ENCODE data around the gene GRB7.

- TF ChIP-seq, protein P1, sequence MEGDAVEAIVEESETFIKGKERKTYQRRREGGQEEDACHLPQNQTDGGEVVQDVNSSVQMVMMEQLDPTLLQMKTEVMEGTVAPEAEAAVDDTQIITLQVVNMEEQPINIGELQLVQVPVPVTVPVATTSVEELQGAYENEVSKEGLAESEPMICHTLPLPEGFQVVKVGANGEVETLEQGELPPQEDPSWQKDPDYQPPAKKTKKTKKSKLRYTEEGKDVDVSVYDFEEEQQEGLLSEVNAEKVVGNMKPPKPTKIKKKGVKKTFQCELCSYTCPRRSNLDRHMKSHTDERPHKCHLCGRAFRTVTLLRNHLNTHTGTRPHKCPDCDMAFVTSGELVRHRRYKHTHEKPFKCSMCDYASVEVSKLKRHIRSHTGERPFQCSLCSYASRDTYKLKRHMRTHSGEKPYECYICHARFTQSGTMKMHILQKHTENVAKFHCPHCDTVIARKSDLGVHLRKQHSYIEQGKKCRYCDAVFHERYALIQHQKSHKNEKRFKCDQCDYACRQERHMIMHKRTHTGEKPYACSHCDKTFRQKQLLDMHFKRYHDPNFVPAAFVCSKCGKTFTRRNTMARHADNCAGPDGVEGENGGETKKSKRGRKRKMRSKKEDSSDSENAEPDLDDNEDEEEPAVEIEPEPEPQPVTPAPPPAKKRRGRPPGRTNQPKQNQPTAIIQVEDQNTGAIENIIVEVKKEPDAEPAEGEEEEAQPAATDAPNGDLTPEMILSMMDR (IDR thresholded peaks at IDR 0.05) = no peak
- no peak for TF ChIP-seq POLR2A (IDR thresholded peaks at IDR 0.05)
Measured at GRCh38 chr17:39759204-39759603, 21.5 kb downstream of the GRB7 start.

All from uterus (tissue), 2 donors.